ENCODE data around the gene NGF. TPM values are rescaled to one million over a fixed set of nuclear protein-coding genes. Genes with fewer than 3 reads are reported as not detected.

The NGF gene
- total and polyA plus RNA-seq, 2 of the 8 experiments (the other 6 are each of a cell fraction or from before 2014, with no cell fraction given), result 1.6 TPM; not detected in 1

GRCh38 chr1:115288591-115289198 is 49.4 kb downstream of the NGF start:
- no peak overlapping the region for H3K23ac ChIP-seq (ENCODE audit: insufficient read length)
- no peaks in the 10 kb centered on the region for H3K36me3 ChIP-seq (ENCODE audit: control insufficient read depth in 2 of 4, insufficient read depth in 4 of 4, low read length in 3 of 4)
- no peak overlapping the region for H2BK15ac ChIP-seq (ENCODE audit: low read length)
- H3K9me3 ChIP-seq (ENCODE audit: insufficient read depth in 2 of 2, low read depth in 1 of 2, low read length in 1 of 2), result no peaks in the 10 kb centered on the region; a peak in 1 of 4 replicates
- H3K4me2 ChIP-seq (ENCODE audit: insufficient read depth in 1 of 2, low read depth in 2 of 2, low read length in 2 of 2), result no peak overlapping the region
- no peak overlapping the region for H3K14ac ChIP-seq (ENCODE audit: insufficient read length)
- ChIA-PET POLR2A (ENCODE audit: partially characterized antibody) (no interaction called here), CTCF (ENCODE audit: partially characterized antibody) (interaction anchor here (0.9 to 2.1 kb wide), 3 partner anchors 9 to 172 kb away, joined by 3 to 9 read pairs (median 3); no protein-coding TSS in a partner anchor)
- H4K5ac ChIP-seq (ENCODE audit: insufficient read length, low read depth, low read length), result no peak overlapping the region
- no peak overlapping the region for H3K9ac ChIP-seq (replicated peaks in 1 of 4; ENCODE audit: extremely low read depth in 1 of 4, low read depth in 3 of 4, low read length in 3 of 4)
- no peak overlapping the region for H2BK120ac ChIP-seq (replicated peaks; ENCODE audit: low read depth, low read length)
- no peak overlapping the region for H2BK20ac ChIP-seq (ENCODE audit: low read length)
- H3K4me1 ChIP-seq (replicated peaks in 1 of 4; ENCODE audit: control insufficient read depth in 3 of 4, insufficient read depth in 4 of 4, low read length in 3 of 4), result peaks cover 0 to 3% (median 0%) of the 10 kb centered on the region in 4 experiments; a peak in 2 of 7 replicates
- no peaks in the 10 kb centered on the region for H3K23me2 ChIP-seq (ENCODE audit: low read depth, low read length)
- H3K79me2 ChIP-seq (ENCODE audit: control insufficient read depth in 1 of 2, insufficient read depth in 2 of 2, low read length in 2 of 2), result no peaks in the 10 kb centered on the region
- H2BK12ac ChIP-seq (ENCODE audit: low read depth, low read length), result no peak overlapping the region
- TF ChIP-seq RFX5 (IDR thresholded peaks at IDR 0.05; ENCODE audit: borderline replicate concordance, low read depth, low read length) (no peak), NANOG (IDR thresholded peaks at IDR 0.05; ENCODE audit: insufficient read depth, low read depth, low read length, poor library complexity, severe bottlenecking) (no peak), CREB1 (IDR thresholded peaks at IDR 0.05) (no peak), KDM5A (IDR thresholded peaks at IDR 0.05; ENCODE audit: low read length) (no peak), CEBPB (IDR thresholded peaks at IDR 0.05; ENCODE audit: low read depth, low read length) (no peak), ATF3 (IDR thresholded peaks at IDR 0.05; ENCODE audit: insufficient read depth, low read depth, low read length) (no peak), POLR2A (IDR thresholded peaks at IDR 0.05; ENCODE audit: control extremely low read depth in 1 of 2, low read depth in 2 of 2, low read length in 2 of 2) (no peak), GTF2F1 (IDR thresholded peaks at IDR 0.05; ENCODE audit: borderline replicate concordance, low read depth, low read length) (no peak), KDM4A (IDR thresholded peaks at IDR 0.05; ENCODE audit: low read depth, low read length, severe bottlenecking) (no peak), SRF (IDR thresholded peaks at IDR 0.05; ENCODE audit: low read depth, low read length) (no peak), EP300 (IDR thresholded peaks at IDR 0.05; ENCODE audit: borderline replicate concordance in 1 of 2, low read depth in 2 of 2, low read length in 2 of 2) (no peak), CBX8 (IDR thresholded peaks at IDR 0.05; ENCODE audit: borderline replicate concordance, low read depth, low read length) (no peak), BRCA1 (IDR thresholded peaks at IDR 0.05; ENCODE audit: low read depth, low read length) (no peak), RBBP5 (IDR thresholded peaks at IDR 0.05; ENCODE audit: borderline replicate concordance, low read depth, low read length) (no peak)
- no peak overlapping the region for H3K4me3 ChIP-seq (ENCODE audit: extremely low read depth in 1 of 4, insufficient read depth in 2 of 4, low read depth in 3 of 4, low read length in 4 of 4)
- no peak overlapping the region for H2AK5ac ChIP-seq (ENCODE audit: low read depth, low read length)
- no peaks in the 10 kb centered on the region for H3K79me1 ChIP-seq (ENCODE audit: low read depth, low read length)
- DNase-seq (ENCODE audit: low read depth in 1 of 2, low spot score in 2 of 2), result no peak
- WGBS, 2 experiments (ENCODE audit: extremely low coverage in 1 of 2, insufficient coverage in 1 of 2, insufficient read length in 1 of 2, insufficient replicate concordance in 2 of 2, low coverage in 1 of 2, low lambda C conversion rate in 2 of 2, missing lambda C conversion rate in 1 of 2), result 97% methylated on average over 3 of the region's 3 CpGs; no CpG with 5 or more reads in 1 of the 2 experiments
- no peak overlapping the region for H3K18ac ChIP-seq (ENCODE audit: extremely low read depth, low read length)
- no peak overlapping the region for H3K27ac ChIP-seq (ENCODE audit: low read depth, low read length)
- no peak overlapping the region for H3K56ac ChIP-seq (replicated peaks; ENCODE audit: insufficient read length, low read depth, low read length)
- no peak overlapping the region for H3K4ac ChIP-seq (replicated peaks; ENCODE audit: insufficient read length, low read depth, low read length)
- H2BK5ac ChIP-seq (ENCODE audit: low read depth, low read length), result no peak overlapping the region
- H3K27me3 ChIP-seq (replicated peaks in 1 of 4; ENCODE audit: control insufficient read depth in 3 of 4, extremely low read depth in 1 of 4, insufficient read depth in 3 of 4, low read length in 3 of 4), result no peaks in the 10 kb centered on the region; a peak in 1 of 7 replicates
- H4K91ac ChIP-seq (replicated peaks; ENCODE audit: insufficient read length, low read length), result no peak overlapping the region
- FAIRE-seq, result no peak
- H4K8ac ChIP-seq (ENCODE audit: extremely low read depth, insufficient read depth, low read length), result no peak overlapping the region
- no peaks in the 10 kb centered on the region for H4K20me1 ChIP-seq (replicated peaks in 1 of 2; ENCODE audit: control insufficient read depth in 1 of 2, insufficient read depth in 2 of 2, low read length in 2 of 2)
- no peak overlapping the region for H2AFZ ChIP-seq (ENCODE audit: low read length)

Data from H1 (cell line).